DMS153 treated with DMSO at 0.1 percent for 48 hours (cell line): ENCODE measurements around the gene SMG6.
"Not testable (repeated sequence)": the region's sequence is repeated elsewhere in the genome, so short reads cannot be mapped to it uniquely, and the experiment has no call there.

ENCODE experiments used
- DNase-seq: peaks from one replicate; lab custom pipeline; 2025; ENCODE audit not compliant: unreplicated experiment; lab: John Stamatoyannopoulos, UW

SMG6 gene

GRCh38 chr17:2207815-2208515 is 95.6 kb downstream of the SMG6 start:
- DNase-seq = no peak

GRCh38 chr17:2204393-2204792 is 99.2 kb downstream of the SMG6 start:
- no peak for DNase-seq

- DNase-seq = no peak
These were observed 99.8 kb downstream of the SMG6 start for GRCh38 chr17:2203818-2204217.

- DNase-seq = no peak
These were observed 100.5 kb downstream of the SMG6 start for GRCh38 chr17:2202996-2203575.

- no peak for DNase-seq
These were observed 101.1 kb downstream of the SMG6 start for GRCh38 chr17:2202302-2202995.

- DNase-seq = not testable (repeated sequence)
These were observed 104.2 kb downstream of the SMG6 start for GRCh38 chr17:2199386-2199785.

GRCh38 chr17:2198927-2199326 is 104.7 kb downstream of the SMG6 start:
- DNase-seq = no peak

GRCh38 chr17:2197271-2197670 is 106.3 kb downstream of the SMG6 start:
- no peak for DNase-seq

- DNase-seq = no peak
These were observed 107.9 kb downstream of the SMG6 start for GRCh38 chr17:2195729-2196128.

GRCh38 chr17:2194889-2195335 is 108.7 kb downstream of the SMG6 start:
- no peak for DNase-seq

GRCh38 chr17:2192367-2193057 is 111.1 kb downstream of the SMG6 start:
- no peak for DNase-seq

GRCh38 chr17:2191785-2192184 is 111.8 kb downstream of the SMG6 start:
- no peak for DNase-seq

- DNase-seq = no peak
These were observed 112.4 kb downstream of the SMG6 start for GRCh38 chr17:2191227-2191626.

GRCh38 chr17:2190014-2190413 is 113.6 kb downstream of the SMG6 start:
- DNase-seq = no peak

GRCh38 chr17:2188971-2189630 is 114.5 kb downstream of the SMG6 start:
- DNase-seq = no peak

GRCh38 chr17:2187758-2188157 is 115.8 kb downstream of the SMG6 start:
- DNase-seq = no peak

- DNase-seq = no peak
These were observed 116.6 kb downstream of the SMG6 start for GRCh38 chr17:2186937-2187336.

GRCh38 chr17:2184993-2185931 is 118.3 kb downstream of the SMG6 start:
- no peak for DNase-seq

- no peak for DNase-seq
These were observed 120.2 kb downstream of the SMG6 start for GRCh38 chr17:2183346-2183745.

GRCh38 chr17:2181897-2182448 is 121.6 kb downstream of the SMG6 start:
- DNase-seq = no peak
